ENCODE data around the gene REG4.
"Not testable (repeated sequence)": the region's sequence is repeated elsewhere in the genome, so short reads cannot be mapped to it uniquely, and the experiment has no call there.

REG4 gene

GRCh38 chr1:119811387-119811786, at the start of gene REG4:
TSS of gene REG4 (minus strand) at chr1:119811460. CDS start at chr1:119808769, 2,691 bp downstream.
- DNase-seq (ENCODE audit: low read depth) = no peak

- DNase-seq (ENCODE audit: low read depth) = peak; percentile 73
Measured at GRCh38 chr1:119859647-119860046, 48.4 kb upstream of the REG4 start.

- DNase-seq (ENCODE audit: low read depth) = not testable (repeated sequence)
Measured at GRCh38 chr1:119858556-119859214, 47.4 kb upstream of the REG4 start.

- no peak for DNase-seq (ENCODE audit: low read depth)
Measured at GRCh38 chr1:119858126-119858525, 46.9 kb upstream of the REG4 start.

GRCh38 chr1:119853155-119853554, 41.9 kb upstream of the REG4 start:
- no peak for DNase-seq (ENCODE audit: low read depth)

GRCh38 chr1:119844206-119844605, 32.9 kb upstream of the REG4 start:
- DNase-seq (ENCODE audit: low read depth) = peak; percentile 15

GRCh38 chr1:119841306-119841705, 30.0 kb upstream of the REG4 start:
- peak; percentile 50 for DNase-seq (ENCODE audit: low read depth)

- DNase-seq (ENCODE audit: low read depth) = no peak
Measured at GRCh38 chr1:119840745-119841144, 29.5 kb upstream of the REG4 start.

GRCh38 chr1:119838236-119838635, 27.0 kb upstream of the REG4 start:
- DNase-seq (ENCODE audit: low read depth) = peak; percentile 35

- no peak for DNase-seq (ENCODE audit: low read depth)
Measured at GRCh38 chr1:119834990-119835389, 23.7 kb upstream of the REG4 start.

GRCh38 chr1:119831027-119831426, 19.8 kb upstream of the REG4 start:
- no peak for DNase-seq (ENCODE audit: low read depth)

- DNase-seq (ENCODE audit: low read depth) = no peak
Measured at GRCh38 chr1:119829625-119830024, 18.4 kb upstream of the REG4 start.

- DNase-seq (ENCODE audit: low read depth) = not testable (repeated sequence)
Measured at GRCh38 chr1:119829006-119829405, 17.7 kb upstream of the REG4 start.

- no peak for DNase-seq (ENCODE audit: low read depth)
Measured at GRCh38 chr1:119828266-119828665, 17.0 kb upstream of the REG4 start.

GRCh38 chr1:119827010-119827409, 15.8 kb upstream of the REG4 start:
- DNase-seq (ENCODE audit: low read depth) = no peak

GRCh38 chr1:119822406-119822805, 11.1 kb upstream of the REG4 start:
- DNase-seq (ENCODE audit: low read depth) = no peak

GRCh38 chr1:119818181-119818580, 6.9 kb upstream of the REG4 start:
- no peak for DNase-seq (ENCODE audit: low read depth)

GRCh38 chr1:119816407-119816806, 5.1 kb upstream of the REG4 start:
- peak; percentile 48 for DNase-seq (ENCODE audit: low read depth)

- DNase-seq (ENCODE audit: low read depth) = no peak
Measured at GRCh38 chr1:119815928-119816327, 4.7 kb upstream of the REG4 start.

GRCh38 chr1:119815361-119815760, 4.1 kb upstream of the REG4 start:
- peak; percentile 61 for DNase-seq (ENCODE audit: low read depth)

- no peak for DNase-seq (ENCODE audit: low read depth)
Measured at GRCh38 chr1:119814288-119814687, 3.0 kb upstream of the REG4 start.

- DNase-seq (ENCODE audit: low read depth) = no peak
Measured at GRCh38 chr1:119811985-119812557, 811 bp upstream of the REG4 start.

- DNase-seq (ENCODE audit: low read depth) = peak; percentile 53
Measured at GRCh38 chr1:119808972-119809550, 2.2 kb downstream of the REG4 start.

GRCh38 chr1:119808491-119808890, 2.8 kb downstream of the REG4 start:
- DNase-seq (ENCODE audit: low read depth) = peak; percentile 27
